Measurements from ENCODE around the gene TRIO.

TRIO gene

DNA sequence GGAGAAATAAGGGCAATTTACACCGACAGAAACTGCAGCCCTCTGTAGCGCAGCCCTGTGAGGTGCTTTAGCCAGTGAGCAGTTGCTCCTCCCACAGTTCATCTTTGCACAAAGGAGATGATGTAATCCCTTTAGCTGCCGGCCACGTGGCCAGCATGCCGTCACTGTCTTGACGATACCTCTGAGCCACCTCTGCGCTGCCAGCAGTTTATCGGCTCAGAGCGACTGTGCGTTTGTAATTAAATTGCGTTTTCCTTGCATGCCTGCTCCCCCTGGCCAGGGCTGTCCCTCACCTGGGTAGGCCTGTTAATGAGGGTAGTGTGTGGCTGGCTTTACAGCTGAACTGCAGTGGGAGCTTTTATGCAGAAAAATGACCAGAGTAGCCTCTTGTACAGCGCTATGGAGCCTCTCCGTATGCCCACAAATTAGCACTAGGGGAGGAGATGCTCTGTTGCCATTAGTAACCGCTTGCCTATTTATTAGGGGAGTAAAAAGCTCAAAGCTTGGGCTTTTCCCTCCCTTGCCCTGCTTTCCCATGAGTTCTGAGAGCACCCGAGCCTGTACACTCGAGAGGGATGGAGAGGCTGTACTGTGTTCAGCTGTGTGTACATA is 107.0 kb downstream of the TRIO start:
- TF ChIP-seq POLR2AphosphoS5 (IDR thresholded peaks at IDR 0.05; ENCODE audit: low read depth, low read length) (no peak), TAF1 (IDR thresholded peaks at IDR 0.05; ENCODE audit: borderline replicate concordance, insufficient read depth, low read length) (no peak), SIN3A (IDR thresholded peaks at IDR 0.05; ENCODE audit: borderline replicate concordance, insufficient read depth, low read length) (no peak), FOXP2 (optimal IDR thresholded peaks at IDR 0.05; ENCODE audit: borderline replicate concordance, extremely low read depth, extremely low read length, insufficient read depth) (no peak)
- TF ChIP-seq, protein P1, sequence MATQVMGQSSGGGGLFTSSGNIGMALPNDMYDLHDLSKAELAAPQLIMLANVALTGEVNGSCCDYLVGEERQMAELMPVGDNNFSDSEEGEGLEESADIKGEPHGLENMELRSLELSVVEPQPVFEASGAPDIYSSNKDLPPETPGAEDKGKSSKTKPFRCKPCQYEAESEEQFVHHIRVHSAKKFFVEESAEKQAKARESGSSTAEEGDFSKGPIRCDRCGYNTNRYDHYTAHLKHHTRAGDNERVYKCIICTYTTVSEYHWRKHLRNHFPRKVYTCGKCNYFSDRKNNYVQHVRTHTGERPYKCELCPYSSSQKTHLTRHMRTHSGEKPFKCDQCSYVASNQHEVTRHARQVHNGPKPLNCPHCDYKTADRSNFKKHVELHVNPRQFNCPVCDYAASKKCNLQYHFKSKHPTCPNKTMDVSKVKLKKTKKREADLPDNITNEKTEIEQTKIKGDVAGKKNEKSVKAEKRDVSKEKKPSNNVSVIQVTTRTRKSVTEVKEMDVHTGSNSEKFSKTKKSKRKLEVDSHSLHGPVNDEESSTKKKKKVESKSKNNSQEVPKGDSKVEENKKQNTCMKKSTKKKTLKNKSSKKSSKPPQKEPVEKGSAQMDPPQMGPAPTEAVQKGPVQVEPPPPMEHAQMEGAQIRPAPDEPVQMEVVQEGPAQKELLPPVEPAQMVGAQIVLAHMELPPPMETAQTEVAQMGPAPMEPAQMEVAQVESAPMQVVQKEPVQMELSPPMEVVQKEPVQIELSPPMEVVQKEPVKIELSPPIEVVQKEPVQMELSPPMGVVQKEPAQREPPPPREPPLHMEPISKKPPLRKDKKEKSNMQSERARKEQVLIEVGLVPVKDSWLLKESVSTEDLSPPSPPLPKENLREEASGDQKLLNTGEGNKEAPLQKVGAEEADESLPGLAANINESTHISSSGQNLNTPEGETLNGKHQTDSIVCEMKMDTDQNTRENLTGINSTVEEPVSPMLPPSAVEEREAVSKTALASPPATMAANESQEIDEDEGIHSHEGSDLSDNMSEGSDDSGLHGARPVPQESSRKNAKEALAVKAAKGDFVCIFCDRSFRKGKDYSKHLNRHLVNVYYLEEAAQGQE (IDR thresholded peaks at IDR 0.05; ENCODE audit: insufficient read depth in 1 of 2, low read depth in 2 of 2, low read length in 2 of 2), result no peak

DNA sequence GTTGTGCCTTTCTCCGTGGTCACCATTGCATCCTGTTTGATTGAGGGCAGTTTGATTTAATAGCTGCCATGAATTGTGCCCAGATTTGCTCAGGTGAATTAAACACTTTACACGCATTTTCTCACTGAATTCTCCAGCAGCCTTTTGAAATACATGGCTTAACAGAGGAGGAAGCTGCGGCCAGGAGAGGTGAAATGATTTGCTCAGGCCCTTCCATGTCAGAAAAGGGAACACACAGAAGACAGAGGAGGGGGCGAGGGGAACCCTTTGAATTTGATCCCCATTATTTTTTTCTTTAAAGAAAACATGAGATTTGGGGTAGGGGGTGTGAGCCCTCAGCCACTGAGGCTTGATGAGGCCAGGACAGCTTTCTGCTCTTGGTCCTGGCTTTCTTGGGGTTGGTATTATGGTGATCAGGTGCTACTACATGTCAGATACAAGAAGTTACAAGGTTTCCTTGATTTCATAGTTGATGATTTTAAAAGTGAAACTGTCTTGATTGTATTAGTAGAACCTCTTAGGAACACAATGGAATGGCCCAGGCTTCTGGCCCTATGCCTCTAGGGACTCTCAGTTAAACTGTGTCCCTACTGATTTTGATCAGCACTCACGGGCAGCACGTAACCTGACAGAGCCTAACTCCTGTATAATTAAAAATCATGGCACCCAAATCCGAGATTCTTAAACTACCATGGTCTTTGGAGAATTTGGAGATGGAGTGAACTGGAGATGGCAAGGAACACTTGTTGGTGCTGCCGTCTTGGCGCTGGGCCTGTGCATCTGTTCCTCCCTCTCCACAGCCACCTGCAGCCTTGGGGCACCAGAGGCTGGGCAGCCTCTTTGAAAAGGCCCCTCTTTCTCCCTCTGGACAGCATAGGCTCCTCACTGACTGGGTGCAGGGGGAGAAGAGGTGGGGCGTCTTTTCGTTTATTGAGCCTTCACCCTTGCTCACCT is 107.9 kb downstream of the TRIO start:
- TF ChIP-seq, protein P1 (IDR thresholded peaks at IDR 0.05; ENCODE audit: insufficient read depth in 1 of 2, low read depth in 2 of 2, low read length in 2 of 2), result no peak
- TF ChIP-seq FOXP2 (optimal IDR thresholded peaks at IDR 0.05; ENCODE audit: borderline replicate concordance, extremely low read depth, extremely low read length, insufficient read depth) (no peak), POLR2AphosphoS5 (IDR thresholded peaks at IDR 0.05; ENCODE audit: low read depth, low read length) (no peak), SIN3A (IDR thresholded peaks at IDR 0.05; ENCODE audit: borderline replicate concordance, insufficient read depth, low read length) (no peak), TAF1 (IDR thresholded peaks at IDR 0.05; ENCODE audit: borderline replicate concordance, insufficient read depth, low read length) (no peak)

DNA sequence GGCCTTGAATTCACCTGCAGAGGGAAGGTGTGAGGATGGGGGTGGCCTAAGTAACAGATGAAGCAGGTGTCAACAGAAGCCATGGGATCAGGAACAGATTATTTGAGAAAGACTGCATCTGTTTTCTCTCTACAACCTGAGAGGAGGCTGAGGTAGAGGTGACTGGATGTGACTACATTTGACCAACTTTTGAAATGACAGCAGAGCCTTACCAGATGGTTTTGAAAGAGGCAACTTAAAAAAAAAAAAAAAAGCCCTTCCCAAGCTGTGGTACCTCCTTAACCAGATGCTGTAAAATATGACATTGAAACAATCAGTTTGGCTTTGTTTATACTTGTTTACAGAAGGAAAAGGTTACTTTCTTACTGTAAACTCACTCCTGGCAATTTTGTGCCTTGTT is 108.6 kb downstream of the TRIO start:
- TF ChIP-seq POLR2AphosphoS5 (IDR thresholded peaks at IDR 0.05; ENCODE audit: low read depth, low read length), result no peak
- no peak for TF ChIP-seq FOXP2 (optimal IDR thresholded peaks at IDR 0.05; ENCODE audit: borderline replicate concordance, extremely low read depth, extremely low read length, insufficient read depth)
- TF ChIP-seq SIN3A (IDR thresholded peaks at IDR 0.05; ENCODE audit: borderline replicate concordance, insufficient read depth, low read length), result no peak
- no peak for TF ChIP-seq TAF1 (IDR thresholded peaks at IDR 0.05; ENCODE audit: borderline replicate concordance, insufficient read depth, low read length)
- TF ChIP-seq, protein P1 (IDR thresholded peaks at IDR 0.05; ENCODE audit: insufficient read depth in 1 of 2, low read depth in 2 of 2, low read length in 2 of 2), result no peak

DNA sequence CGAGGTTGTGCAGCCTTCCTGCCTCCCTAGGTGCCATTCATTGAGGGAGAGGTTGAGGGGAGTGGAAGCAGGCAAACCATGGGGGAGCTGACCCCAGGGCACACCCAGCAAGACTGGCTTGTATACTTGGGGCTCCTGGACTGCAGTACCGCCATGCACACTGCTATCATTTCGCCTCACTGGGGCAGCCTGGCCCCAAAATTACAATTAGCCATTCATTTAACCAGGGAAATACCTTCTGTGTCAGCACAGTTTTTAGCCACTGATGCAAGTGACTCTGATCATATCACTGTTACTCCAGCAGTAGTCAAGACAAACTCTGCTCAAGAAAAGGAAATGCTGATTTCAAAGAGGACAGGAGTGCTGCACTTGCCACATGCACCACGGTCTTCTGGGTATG is 109.7 kb downstream of the TRIO start:
- no peak for TF ChIP-seq SIN3A (IDR thresholded peaks at IDR 0.05; ENCODE audit: borderline replicate concordance, insufficient read depth, low read length)
- no peak for TF ChIP-seq TAF1 (IDR thresholded peaks at IDR 0.05; ENCODE audit: borderline replicate concordance, insufficient read depth, low read length)
- TF ChIP-seq FOXP2 (optimal IDR thresholded peaks at IDR 0.05; ENCODE audit: borderline replicate concordance, extremely low read depth, extremely low read length, insufficient read depth), result no peak
- no peak for TF ChIP-seq POLR2AphosphoS5 (IDR thresholded peaks at IDR 0.05; ENCODE audit: low read depth, low read length)
- TF ChIP-seq, protein P1 (IDR thresholded peaks at IDR 0.05; ENCODE audit: insufficient read depth in 1 of 2, low read depth in 2 of 2, low read length in 2 of 2), result no peak

Data from PFSK-1 (cell line).